Hematopoietic multipotent progenitor cell treated with erythropoietin and hydrocortisone succinate and interleukin-3 and kit ligand, for 6 days (in vitro differentiated cells): ENCODE results near the gene RNF169.
A peak's percentile ranks its signal among the peaks of the same experiment; 100 is the strongest.

Experiments used
- DNase-seq: peaks from one replicate; pipeline ENCODE4 v3.0.0-alpha.2; 2015

RNF169 gene

GRCh38 chr11:74748211-74749126 is at the start of gene RNF169:
TSS of gene RNF169 (plus strand) at chr11:74748849. CDS start at chr11:74748881, 32 bp downstream.
- DNase-seq = peak; percentile 99

GRCh38 chr11:74699615-74700396 is 48.8 kb upstream of the RNF169 start:
- no peak for DNase-seq

- DNase-seq = peak; percentile 33
Measured at GRCh38 chr11:74701351-74701750, 47.3 kb upstream of the RNF169 start.

- peak; percentile 81 for DNase-seq
Measured at GRCh38 chr11:74702383-74703007, 46.2 kb upstream of the RNF169 start.

GRCh38 chr11:74703211-74703610 is 45.4 kb upstream of the RNF169 start:
- DNase-seq = no peak

GRCh38 chr11:74707182-74707581 is 41.5 kb upstream of the RNF169 start:
- no peak for DNase-seq

- DNase-seq = no peak
Measured at GRCh38 chr11:74707602-74708510, 40.8 kb upstream of the RNF169 start.

GRCh38 chr11:74709175-74709574 is 39.5 kb upstream of the RNF169 start:
- no peak for DNase-seq

- peak; percentile 51 for DNase-seq
Measured at GRCh38 chr11:74710281-74710938, 38.2 kb upstream of the RNF169 start.

- no peak for DNase-seq
Measured at GRCh38 chr11:74713686-74714085, 35.0 kb upstream of the RNF169 start.

GRCh38 chr11:74714904-74715303 is 33.7 kb upstream of the RNF169 start:
- no peak for DNase-seq

GRCh38 chr11:74717221-74717969 is 31.3 kb upstream of the RNF169 start:
- no peak for DNase-seq

- DNase-seq = no peak
Measured at GRCh38 chr11:74719011-74719410, 29.6 kb upstream of the RNF169 start.

GRCh38 chr11:74720596-74721478 is 27.8 kb upstream of the RNF169 start:
- no peak for DNase-seq

- no peak for DNase-seq
Measured at GRCh38 chr11:74721479-74721835, 27.2 kb upstream of the RNF169 start.

GRCh38 chr11:74723511-74723910 is 25.1 kb upstream of the RNF169 start:
- no peak for DNase-seq

GRCh38 chr11:74725701-74726100 is 22.9 kb upstream of the RNF169 start:
- DNase-seq = no peak

GRCh38 chr11:74726547-74727182 is 22.0 kb upstream of the RNF169 start:
- peak; percentile 80 for DNase-seq

GRCh38 chr11:74729397-74729796 is 19.3 kb upstream of the RNF169 start:
- no peak for DNase-seq
